Activated CD8-positive, alpha-beta memory T cell treated with anti-CD3 and anti-CD28 coated beads, Interleukin-2, amount 50 U/mL, for 48 hours (primary cell): Measurements from ENCODE around the gene NAA10.

Source experiments
- DNase-seq: peaks from one replicate; pipeline ENCODE4 v3.0.0-alpha.2; 2020

The NAA10 gene

GRCh38 chrX:153927922-153928760 is 6.7 kb downstream of the NAA10 start:
- peak; percentile 91 for DNase-seq

GRCh38 chrX:153927672-153927921 is 7.2 kb downstream of the NAA10 start:
- no peak for DNase-seq

DNA sequence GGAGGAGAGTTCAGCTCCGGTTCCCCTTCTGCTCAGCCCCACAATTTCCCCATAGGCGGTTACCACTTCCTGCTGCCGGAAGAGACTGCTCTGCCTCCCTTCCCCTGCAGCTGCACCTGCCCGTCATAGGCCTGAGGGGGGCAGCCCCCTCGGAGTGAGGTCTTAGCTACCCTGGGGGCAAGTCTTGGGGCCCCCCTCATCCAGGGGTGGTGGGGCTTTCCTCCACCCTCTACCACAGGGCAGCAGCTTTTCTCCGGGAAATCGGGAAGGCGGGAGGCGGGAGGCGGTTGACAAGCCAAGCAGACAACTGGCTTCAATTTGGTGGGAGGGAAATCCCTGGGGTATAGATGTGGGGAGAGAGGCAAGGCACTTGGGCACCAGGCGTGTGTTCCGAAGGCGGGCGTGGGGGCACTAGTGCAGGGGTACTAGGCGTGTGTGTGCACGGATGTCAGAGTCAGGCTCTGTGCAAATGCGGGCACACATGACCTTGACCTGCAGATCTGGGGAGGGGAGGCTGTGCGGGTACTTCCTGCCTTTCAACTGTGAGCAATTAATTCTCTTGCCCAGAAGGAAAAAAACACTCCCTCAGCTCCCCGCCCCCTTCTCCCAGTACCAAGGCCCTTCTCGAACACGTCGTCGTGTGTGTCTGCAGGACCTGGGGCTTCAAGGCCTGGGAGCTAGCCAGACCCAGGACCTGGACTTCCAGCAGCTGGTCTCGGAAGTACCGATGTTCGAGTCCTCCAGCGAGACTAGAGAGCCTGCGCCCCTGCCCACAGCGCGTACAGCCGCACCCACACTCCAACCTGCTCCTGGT is 7.8 kb downstream of the NAA10 start:
- DNase-seq = peak; percentile 77

GRCh38 chrX:153926552-153926857 is 8.3 kb downstream of the NAA10 start:
- DNase-seq = no peak

GRCh38 chrX:153925739-153926551 is 8.9 kb downstream of the NAA10 start, which contains the start of gene ARHGAP4:
Gene ARHGAP4, minus strand, starts transcription at chrX:153926264. Its CDS starts 62 bp downstream, at chrX:153926202.
- peak; percentile 80 for DNase-seq

DNA sequence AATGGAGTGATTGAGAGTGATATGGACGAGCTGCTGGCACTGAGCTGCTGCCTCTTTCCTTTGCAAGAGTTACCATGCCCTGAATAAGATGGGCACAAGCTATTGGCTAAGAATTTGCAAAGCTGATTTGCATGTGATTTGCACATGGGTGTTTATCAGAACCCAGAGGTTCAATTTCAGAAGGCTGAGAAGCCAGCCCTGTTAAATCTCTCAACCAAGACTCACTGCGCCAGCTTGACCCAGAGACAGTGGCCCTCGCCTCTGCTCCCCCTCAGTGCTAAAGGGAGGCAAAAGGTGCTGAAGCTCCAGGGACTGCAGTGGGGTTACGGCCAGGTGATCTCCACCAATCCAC is 9.5 kb downstream of the NAA10 start:
- no peak for DNase-seq

DNA sequence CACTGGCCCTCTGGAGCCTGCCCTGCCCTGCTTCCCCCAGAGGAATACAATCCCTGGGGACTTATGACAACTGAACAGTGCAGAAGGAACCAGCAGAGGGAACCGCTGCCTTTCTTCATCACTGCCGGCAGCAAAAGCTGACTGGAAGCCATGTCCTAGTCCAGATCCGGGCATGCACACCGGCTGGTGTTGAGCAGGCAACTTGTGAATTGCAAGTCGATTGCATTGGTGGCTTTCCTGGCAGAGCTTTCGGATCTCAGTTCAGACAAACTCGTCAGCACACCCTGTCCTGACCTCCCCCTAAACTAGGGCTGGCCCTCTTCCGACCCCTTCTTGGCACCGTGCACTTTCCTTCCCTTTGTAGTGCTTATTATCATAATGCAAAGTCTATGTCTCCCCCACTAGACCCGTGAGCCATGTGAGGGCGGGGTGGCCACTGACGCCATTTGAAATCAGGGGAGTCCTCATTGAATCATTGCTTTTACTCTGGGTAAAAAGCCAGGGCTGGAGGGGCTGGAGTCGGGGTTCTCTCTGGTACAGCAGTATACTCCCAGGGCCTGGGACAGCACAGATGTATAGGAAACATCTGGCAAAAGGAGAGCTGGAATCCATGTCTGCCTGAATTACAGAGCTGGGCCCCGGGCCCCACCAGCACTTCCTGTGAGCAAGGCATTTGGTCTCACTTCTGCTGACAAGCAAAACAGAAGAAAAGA is 10.5 kb downstream of the NAA10 start:
- DNase-seq = peak; percentile 60

GRCh38 chrX:153922932-153923857 is 11.6 kb downstream of the NAA10 start:
- no peak for DNase-seq

DNA sequence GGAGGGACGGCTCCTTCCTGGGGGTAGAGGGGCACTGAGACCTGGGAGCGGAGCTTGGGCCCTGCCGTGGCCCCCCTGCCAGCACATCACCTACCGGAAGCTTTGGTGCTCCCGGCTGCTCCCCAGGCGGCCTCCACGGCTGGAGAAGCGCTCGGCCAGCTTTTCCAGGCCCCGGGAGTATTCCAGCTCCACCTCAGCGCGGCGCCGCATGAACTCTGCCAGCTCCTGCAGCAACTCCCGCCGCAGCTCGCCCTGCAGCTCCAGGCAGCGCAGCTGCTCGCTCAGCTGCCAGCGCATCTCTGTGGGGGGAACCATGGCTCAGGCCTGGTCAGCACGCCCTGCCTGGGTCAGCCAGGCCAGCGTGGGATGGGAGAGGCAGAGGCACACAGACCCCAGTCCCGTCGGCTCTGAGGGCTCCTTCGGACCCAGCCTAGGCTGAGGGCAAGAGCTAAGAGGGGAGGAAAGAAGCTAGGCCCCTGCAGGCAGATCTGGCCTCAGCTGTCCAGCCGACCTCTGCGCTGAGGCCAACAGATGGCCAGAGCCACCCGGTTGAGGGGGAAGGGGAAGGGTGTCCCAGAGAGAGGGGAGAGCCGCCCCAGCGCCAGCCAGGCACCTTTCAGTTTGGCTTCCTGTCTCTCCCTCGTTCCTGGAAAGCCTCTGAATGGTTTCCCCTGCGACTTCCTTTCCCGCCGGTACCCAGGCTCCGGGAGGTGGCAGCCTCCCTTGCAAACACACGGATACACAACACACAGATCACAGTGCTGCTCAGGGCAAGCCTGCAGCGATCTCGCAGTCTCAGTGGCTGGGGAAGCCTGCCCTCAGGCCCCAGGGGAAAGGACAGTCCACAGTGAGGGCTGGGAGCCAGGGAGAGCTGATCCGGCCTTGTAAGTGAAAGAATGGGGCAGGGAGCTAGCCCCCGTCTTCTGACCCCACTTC is 13.1 kb downstream of the NAA10 start:
- no peak for DNase-seq

- no peak for DNase-seq
Measured at GRCh38 chrX:153921070-153921469, 13.8 kb downstream of the NAA10 start.

- no peak for DNase-seq
Measured at GRCh38 chrX:153920546-153920945, 14.3 kb downstream of the NAA10 start.

DNA sequence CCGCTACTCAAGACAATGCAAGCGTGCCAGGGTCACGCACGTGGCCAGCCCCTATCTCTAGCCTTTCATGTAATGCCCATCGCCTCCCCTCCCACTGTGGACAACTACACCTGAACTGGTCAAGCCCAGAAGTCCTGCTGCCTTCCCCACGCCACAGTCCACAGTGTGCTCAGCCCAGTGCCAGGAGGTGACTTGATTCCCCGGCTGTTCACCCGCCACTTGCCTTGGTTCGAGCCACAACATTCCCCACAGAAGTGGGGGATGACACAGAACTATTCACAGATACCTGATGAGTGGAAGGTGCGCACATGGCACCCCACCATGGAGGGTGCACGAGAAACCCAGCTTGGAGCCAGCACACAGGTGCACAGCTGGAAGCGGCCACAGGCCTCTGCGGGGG is 15.6 kb downstream of the NAA10 start:
- DNase-seq = no peak

GRCh38 chrX:153917869-153918268 is 17.0 kb downstream of the NAA10 start:
- DNase-seq = no peak

- no peak for DNase-seq
Measured at GRCh38 chrX:153913701-153914100, 21.1 kb downstream of the NAA10 start.

DNA sequence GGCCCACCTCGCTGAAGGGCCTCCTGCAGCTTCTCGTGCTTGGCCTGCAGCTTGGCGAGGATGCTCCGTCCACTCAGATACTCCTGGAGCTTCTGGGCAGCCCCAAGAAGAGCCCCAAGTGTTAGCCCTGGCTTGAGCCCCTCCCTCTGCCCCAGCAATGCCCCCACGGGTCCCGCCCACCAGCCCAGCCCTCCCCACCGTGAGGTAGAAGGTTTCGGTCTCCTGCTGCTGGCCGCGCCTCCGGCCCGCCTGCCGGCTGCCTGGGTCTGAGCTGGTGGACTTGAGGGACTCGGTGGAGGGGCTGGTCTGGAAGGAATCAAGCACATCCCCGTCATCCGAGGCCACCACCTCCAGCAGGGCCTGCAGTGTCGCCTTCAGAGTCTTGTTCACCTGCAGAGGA is 21.6 kb downstream of the NAA10 start:
- DNase-seq = no peak

DNA sequence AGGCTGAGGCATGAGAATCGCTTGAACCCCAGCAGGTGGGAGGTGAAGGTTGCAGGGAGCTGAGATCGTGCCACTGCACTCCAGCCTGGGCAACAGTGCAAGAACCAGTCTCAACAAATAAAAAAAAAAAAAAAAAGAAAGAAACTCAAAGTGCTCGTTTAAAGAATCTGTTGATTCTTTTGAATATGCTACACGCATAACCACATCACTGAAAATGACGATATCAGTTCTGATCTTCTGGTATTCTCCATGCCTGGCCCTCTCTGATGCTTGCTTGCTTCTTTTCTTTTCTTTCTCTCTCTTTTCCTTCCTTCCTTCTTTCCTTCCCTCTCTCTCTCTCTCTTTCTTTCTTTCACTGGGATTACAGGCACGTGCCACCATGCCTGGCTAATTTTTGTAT is 23.0 kb downstream of the NAA10 start:
- no peak for DNase-seq

DNA sequence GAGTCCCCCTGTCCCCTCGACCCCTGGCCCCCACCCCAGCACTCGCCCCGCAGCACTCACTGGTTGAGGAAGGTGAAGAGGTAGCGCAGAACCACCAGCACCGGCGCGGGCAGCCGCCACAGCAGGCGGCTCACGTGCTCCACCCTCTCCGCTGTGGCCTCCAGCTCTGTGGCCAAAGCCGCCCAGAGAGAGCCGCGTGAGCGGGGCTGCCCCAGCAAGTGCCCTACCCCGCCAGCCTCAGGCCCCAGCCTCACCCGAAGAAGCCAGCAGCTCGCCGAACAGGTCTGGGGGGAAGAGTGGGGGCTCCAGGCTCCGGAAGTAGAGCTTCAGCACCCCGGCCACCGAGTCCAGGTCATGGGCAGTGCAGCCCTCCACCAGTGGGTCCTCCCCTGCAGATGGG is 24.4 kb downstream of the NAA10 start:
- no peak for DNase-seq

GRCh38 chrX:153909980-153910360 is 24.9 kb downstream of the NAA10 start:
- DNase-seq = no peak

DNA sequence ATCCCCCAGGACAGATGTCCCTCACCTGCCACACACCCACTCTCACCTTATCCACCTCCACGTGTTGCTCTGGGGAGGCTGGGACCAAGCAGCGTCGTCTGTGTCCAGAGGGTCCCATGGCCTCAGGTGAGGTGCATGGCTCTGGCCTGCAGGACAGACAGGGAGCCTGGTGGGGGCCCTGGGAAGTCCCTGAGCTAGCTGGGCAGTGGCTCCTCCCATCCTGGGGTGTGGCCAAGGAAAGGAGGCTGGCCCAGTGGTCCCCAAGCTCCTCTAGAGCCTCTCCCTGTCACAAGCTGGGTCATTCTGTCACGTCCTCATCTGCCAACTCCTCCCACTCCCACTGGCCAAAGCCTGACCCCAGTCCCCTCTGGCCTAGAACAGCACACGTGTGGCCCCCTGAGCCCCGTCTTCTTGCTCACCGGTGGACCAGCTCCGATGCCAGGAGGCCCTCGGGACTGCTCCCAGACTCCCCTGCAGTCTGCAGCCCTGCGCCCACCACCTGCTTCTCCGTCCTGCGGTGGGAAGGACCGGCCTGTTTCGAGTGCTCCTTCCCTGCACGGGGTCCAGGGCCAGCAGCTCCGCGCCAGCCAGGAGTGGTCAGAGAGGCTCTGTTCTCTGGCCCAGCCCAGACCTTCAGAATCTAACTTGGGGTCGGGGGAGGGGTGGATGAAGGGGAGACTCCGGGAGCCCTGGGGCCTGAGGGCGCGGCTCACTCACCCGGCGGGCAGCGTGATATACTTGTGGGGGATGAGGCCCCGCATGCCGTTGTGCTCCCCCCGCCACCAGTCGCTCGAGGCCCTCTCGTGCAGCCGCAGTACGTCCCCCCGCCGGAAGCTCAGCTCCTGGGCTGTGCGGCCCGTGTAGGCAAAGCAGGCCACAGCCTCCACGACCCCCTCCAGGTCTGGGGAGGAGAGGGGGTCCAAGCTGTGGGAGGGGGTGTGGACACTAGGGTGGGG is 25.5 kb downstream of the NAA10 start:
- no peak for DNase-seq
